ENCODE measurements around the gene CDK17. TPM values are rescaled to one million over a fixed set of nuclear protein-coding genes. Genes with fewer than 3 reads are reported as not detected.
A peak's percentile ranks its signal among the peaks of the same experiment; 100 is the strongest.

Gene CDK17
- total and polyA plus RNA-seq, 9 of the 15 experiments (the other 6 are each of a cell fraction or from before 2014, with no cell fraction given) = 4.8 to 39.3 (median 21.6) TPM

- H4K20me1 ChIP-seq (replicated peaks; ENCODE audit: control insufficient read depth, insufficient read depth, low read length) = no peaks in the 10 kb centered on the region
- no peak overlapping the region for H3K4me3 ChIP-seq
- no peaks in the 10 kb centered on the region for H3K9me1 ChIP-seq (ENCODE audit: control insufficient read depth, insufficient read depth, low read length)
- peaks cover 96% of the 10 kb centered on the region for H3K79me2 ChIP-seq (ENCODE audit: control insufficient read depth, insufficient read depth, low read length)
- no peaks in the 10 kb centered on the region for H3K36me3 ChIP-seq (ENCODE audit: control insufficient read depth, insufficient read depth, low read length)
- CTCF ChIA-PET (ENCODE audit: low intra/inter-chr PET ratio) = no interaction called here
- H3K4me2 ChIP-seq (ENCODE audit: insufficient read depth, low read length) = no peak overlapping the region; the same call in 1 of the 2 replicates
- in situ Hi-C loops (cut with MboI) (no loop called here), intact Hi-C loops (cut with micrococcal nuclease) (loop anchor here (10.0 kb wide), 1 partner anchor 56 kb away; no protein-coding TSS in a partner anchor)
- H3K9ac ChIP-seq (ENCODE audit: insufficient read depth in 1 of 2, low read depth in 2 of 2, low read length in 2 of 2) = no peak overlapping the region
- no peak overlapping the region for H2AFZ ChIP-seq (ENCODE audit: low read depth, low read length)
- no peaks in the 10 kb centered on the region for H3K27me3 ChIP-seq (ENCODE audit: control insufficient read depth in 2 of 2, insufficient read depth in 2 of 2, low read length in 2 of 2)
- POLR2A ChIA-PET = interaction anchor here (0.6 to 2.2 kb wide), 7 partner anchors 10 to 109 kb away, joined by 3 to 11 read pairs (median 4); partner anchors contain the start of gene CDK17
- DNase-seq (ENCODE audit: extremely low read depth in 1 of 4, low spot score in 3 of 4) (peak in 1 of 4 experiments; percentile 85), FAIRE-seq (peak; percentile 37), ATAC-seq (peak; percentile 59)
- H3K9me3 ChIP-seq (replicated peaks; ENCODE audit: control insufficient read depth, insufficient read depth, low read depth, low read length) = no peaks in the 10 kb centered on the region
- no TSS peak for BruUV-seq (replicated peaks)
- WGBS (ENCODE audit: insufficient coverage, low coverage, missing lambda C conversion rate) = 10% methylated on average over 5 of the region's 5 CpGs
- H3K4me1 ChIP-seq (replicated peaks in 1 of 2; ENCODE audit: control insufficient read depth in 2 of 2, insufficient read depth in 2 of 2, low read length in 2 of 2) = peaks cover 14 to 47% of the 10 kb centered on the region in 2 experiments
- H3K27ac ChIP-seq (ENCODE audit: extremely low read depth, low read depth, low read length) = peak overlapping the region; percentile 56; the same call in 1 of the 3 replicates
- TF ChIP-seq, protein P1, sequence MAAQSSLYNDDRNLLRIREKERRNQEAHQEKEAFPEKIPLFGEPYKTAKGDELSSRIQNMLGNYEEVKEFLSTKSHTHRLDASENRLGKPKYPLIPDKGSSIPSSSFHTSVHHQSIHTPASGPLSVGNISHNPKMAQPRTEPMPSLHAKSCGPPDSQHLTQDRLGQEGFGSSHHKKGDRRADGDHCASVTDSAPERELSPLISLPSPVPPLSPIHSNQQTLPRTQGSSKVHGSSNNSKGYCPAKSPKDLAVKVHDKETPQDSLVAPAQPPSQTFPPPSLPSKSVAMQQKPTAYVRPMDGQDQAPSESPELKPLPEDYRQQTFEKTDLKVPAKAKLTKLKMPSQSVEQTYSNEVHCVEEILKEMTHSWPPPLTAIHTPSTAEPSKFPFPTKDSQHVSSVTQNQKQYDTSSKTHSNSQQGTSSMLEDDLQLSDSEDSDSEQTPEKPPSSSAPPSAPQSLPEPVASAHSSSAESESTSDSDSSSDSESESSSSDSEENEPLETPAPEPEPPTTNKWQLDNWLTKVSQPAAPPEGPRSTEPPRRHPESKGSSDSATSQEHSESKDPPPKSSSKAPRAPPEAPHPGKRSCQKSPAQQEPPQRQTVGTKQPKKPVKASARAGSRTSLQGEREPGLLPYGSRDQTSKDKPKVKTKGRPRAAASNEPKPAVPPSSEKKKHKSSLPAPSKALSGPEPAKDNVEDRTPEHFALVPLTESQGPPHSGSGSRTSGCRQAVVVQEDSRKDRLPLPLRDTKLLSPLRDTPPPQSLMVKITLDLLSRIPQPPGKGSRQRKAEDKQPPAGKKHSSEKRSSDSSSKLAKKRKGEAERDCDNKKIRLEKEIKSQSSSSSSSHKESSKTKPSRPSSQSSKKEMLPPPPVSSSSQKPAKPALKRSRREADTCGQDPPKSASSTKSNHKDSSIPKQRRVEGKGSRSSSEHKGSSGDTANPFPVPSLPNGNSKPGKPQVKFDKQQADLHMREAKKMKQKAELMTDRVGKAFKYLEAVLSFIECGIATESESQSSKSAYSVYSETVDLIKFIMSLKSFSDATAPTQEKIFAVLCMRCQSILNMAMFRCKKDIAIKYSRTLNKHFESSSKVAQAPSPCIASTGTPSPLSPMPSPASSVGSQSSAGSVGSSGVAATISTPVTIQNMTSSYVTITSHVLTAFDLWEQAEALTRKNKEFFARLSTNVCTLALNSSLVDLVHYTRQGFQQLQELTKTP (IDR thresholded peaks at IDR 0.05; ENCODE audit: low read depth in 1 of 2, partially characterized antibody in 2 of 2) = peak in 1 of 2 experiments; percentile 25
- TF ChIP-seq BHLHE40 (IDR thresholded peaks at IDR 0.05; ENCODE audit: low read length) (peak; percentile 53), ARNT (IDR thresholded peaks at IDR 0.05) (0 out of 4 replicates have a peak, but pooled peaks of 1 of the 2 experiments have one; percentile 13), ZFX (CRISPR knock-in tag; IDR thresholded peaks at IDR 0.05) (no peak), MAZ (CRISPR knock-in tag; conservative IDR thresholded peaks at IDR 0.05 in 1 of 2, IDR thresholded peaks at IDR 0.05 in 1 of 2) (peak in 1 of 2 experiments; percentile 15; a peak in 1 of 4 replicates), NKRF (IDR thresholded peaks at IDR 0.05; ENCODE audit: borderline replicate concordance) (0 out of 2 replicates have a peak, but pooled peaks have one; percentile 14), CC2D1A (IDR thresholded peaks at IDR 0.05) (0 out of 2 replicates have a peak, but pooled peaks have one; percentile 60), ZNF449 (CRISPR knock-in tag; IDR thresholded peaks at IDR 0.05) (no peak), RUNX1 (IDR thresholded peaks at IDR 0.05; ENCODE audit: low read depth) (no peak), TEAD4 (IDR thresholded peaks at IDR 0.05; ENCODE audit: low read length) (peak; percentile 37; the same call in 1 of the 2 replicates), TEAD4 (CRISPR knock-in tag; IDR thresholded peaks at IDR 0.05; ENCODE audit: borderline replicate concordance) (no peak)
- TF ChIP-seq, protein P2, sequence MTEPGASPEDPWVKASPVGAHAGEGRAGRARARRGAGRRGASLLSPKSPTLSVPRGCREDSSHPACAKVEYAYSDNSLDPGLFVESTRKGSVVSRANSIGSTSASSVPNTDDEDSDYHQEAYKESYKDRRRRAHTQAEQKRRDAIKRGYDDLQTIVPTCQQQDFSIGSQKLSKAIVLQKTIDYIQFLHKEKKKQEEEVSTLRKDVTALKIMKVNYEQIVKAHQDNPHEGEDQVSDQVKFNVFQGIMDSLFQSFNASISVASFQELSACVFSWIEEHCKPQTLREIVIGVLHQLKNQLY (CRISPR knock-in tag; conservative IDR thresholded peaks at IDR 0.05) = no peak
These were observed 29.0 kb downstream of the CDK17 start for GRCh38 chr12:96371138-96371789.

Data from K562 (cell line).